K562 (cell line): ENCODE results near the gene NUP62CL. TPM values are rescaled to one million over a fixed set of nuclear protein-coding genes. Genes with fewer than 3 reads are reported as not detected.

Source experiments
- BRD9 ChIP-seq: fragments of 450-650 bp; IDR thresholded peaks from 2 replicates; pipeline ENCODE4 v1.6.1; 2018; ENCODE audit warnings: low read depth; ENCODE audit not compliant: partially characterized antibody
- CBFA2T2 ChIP-seq: fragments of 450-650 bp; conservative IDR thresholded peaks from 2 replicates; pipeline ENCODE4 v1.6.1; 2017; ENCODE audit warnings: mild to moderate bottlenecking
- EHMT2 ChIP-seq: fragments of 450-650 bp; IDR thresholded peaks from 2 replicates; pipeline ENCODE4 v1.6.1; 2018; ENCODE audit warnings: antibody characterized with exemption
- HNRNPL ChIP-seq: fragments of 200-400 bp; formaldehyde crosslinking; IDR thresholded peaks from 2 replicates; pipeline ENCODE4 v1.6.1; 2017; ENCODE audit warnings: low read depth, mild to moderate bottlenecking, low read length
- MAFF ChIP-seq: IDR thresholded peaks from 2 replicates; pipeline ENCODE4 v1.6.1; 2012; ENCODE audit warnings: low read length, improper control_type of control experiment
- MXI1 ChIP-seq: IDR thresholded peaks from 2 replicates; pipeline ENCODE4 v1.6.1; 2011; ENCODE audit warnings: low read depth, mild to moderate bottlenecking, improper control_type of control experiment, low read length
- NFRKB ChIP-seq: fragments of 450-650 bp; IDR thresholded peaks from 2 replicates; pipeline ENCODE4 v1.6.1; 2016; ENCODE audit warnings: low read depth
- SAFB ChIP-seq: fragments of 200-400 bp; formaldehyde crosslinking; IDR thresholded peaks from 2 replicates; pipeline ENCODE4 v1.6.1; 2017; ENCODE audit warnings: low read depth, low read length, borderline replicate concordance
- SIN3B ChIP-seq: fragments of 450-650 bp; IDR thresholded peaks from 2 replicates; pipeline ENCODE4 v1.6.1; 2017; ENCODE audit warnings: low read depth, mild to moderate bottlenecking, moderate library complexity
- SUPT5H ChIP-seq: fragments of 450-650 bp; IDR thresholded peaks from 2 replicates; pipeline ENCODE4 v1.6.1; 2016
- TAF1 ChIP-seq: IDR thresholded peaks from 2 replicates; pipeline ENCODE4 v1.6.1; 2011; ENCODE audit warnings: mild to moderate bottlenecking, low read length, moderate library complexity; ENCODE audit not compliant: insufficient read depth, control insufficient read depth, severe bottlenecking; ENCODE audit errors: extremely low read depth
- TGIF2 ChIP-seq: sonication (generic); formaldehyde crosslinking; IDR thresholded peaks from 2 replicates; pipeline ENCODE4 v1.8.1; 2022; ENCODE audit warnings: mild to moderate bottlenecking, missing genetic modification reagents, moderate library complexity
- ZBED1 ChIP-seq: IDR thresholded peaks from 2 replicates; pipeline ENCODE4 v1.6.1; 2014
- ZFX ChIP-seq: sonication (generic); formaldehyde crosslinking; IDR thresholded peaks from 2 replicates; pipeline ENCODE4 v1.8.0; 2022; ENCODE audit warnings: mild to moderate bottlenecking, missing genetic modification reagents, moderate library complexity
- ZNF583 ChIP-seq: fragments of 250-450 bp; sonication (Bioruptor Pico); IDR thresholded peaks from 2 replicates; pipeline ENCODE4 v1.4.0; 2020
- polyA plus RNA-seq, 8 experiments: library from polyadenylated mRNA; depleted of rRNA in 4 of 8; stranded (reverse) in 5 of 8; unstranded in 3 of 8; fragments of >200 nt; fragmentation: Nextera tagmentation in 2 of 8; fragmentation: Illumina TruSeq in 1 of 8; extraction: Ambion mirVana in 2 of 8; extraction: Trizol in 1 of 8; gene quantifications; 2 replicates each; pipeline versions ENCODE4 v1.2.1 to v1.2.3, GENCODE V29; 2011 to 2014; ENCODE audit warnings: inconsistent platforms in 1 of 8, missing spikeins in 1 of 8
- total RNA-seq, 7 experiments: library from RNA; depleted of rRNA in 6 of 7; stranded (reverse); fragments of >200 nt in 6 of 7; fragmentation: Illumina TruSeq in 2 of 7; extraction: Trizol in 2 of 7; gene quantifications; 2 replicates each; pipeline versions ENCODE4 v1.2.1 to v1.2.3, GENCODE V29; 2011 to 2021; ENCODE audit warnings: low replicate concordance in 1 of 7
- TF ChIP-seq, protein P1 (sequence below): fragments of 200-800 bp; sonication (Bioruptor generic); IDR thresholded peaks from 2 replicates; pipeline ENCODE4 v1.6.1; 2017; ENCODE audit warnings: missing genetic modification characterization, missing compliant biosample characterization
- TF ChIP-seq, protein P2 (sequence below): sonication (generic); formaldehyde crosslinking; IDR thresholded peaks from 2 replicates; pipeline ENCODE4 v1.8.0; 2022; ENCODE audit warnings: mild to moderate bottlenecking, missing genetic modification reagents, borderline replicate concordance
- TF ChIP-seq, protein P3 (sequence below): fragments of 450-650 bp; formaldehyde crosslinking; IDR thresholded peaks from 2 replicates; pipeline ENCODE4 v1.4.0; 2022; ENCODE audit warnings: missing genetic modification characterization
- TF ChIP-seq, protein P4 (sequence below): sonication (generic); IDR thresholded peaks from 2 replicates; pipeline ENCODE4 v1.6.1; 2016
- TF ChIP-seq, protein P5 (sequence below): fragments of 250-450 bp; sonication (Bioruptor Pico); IDR thresholded peaks from 2 replicates; pipeline ENCODE4 v1.9.0; 2021; ENCODE audit warnings: mild to moderate bottlenecking, inconsistent platforms
- TF ChIP-seq, protein P6 (sequence below): sonication (generic); formaldehyde crosslinking; IDR thresholded peaks from 2 replicates; pipeline ENCODE4 v1.8.0; 2022; ENCODE audit warnings: missing genetic modification reagents, mild to moderate bottlenecking, moderate library complexity, borderline replicate concordance

The NUP62CL gene
- total and polyA plus RNA-seq, 9 of the 15 experiments (the other 6 are each of a cell fraction or from before 2014, with no cell fraction given), result 29.7 to 101 (median 42.7) TPM

DNA sequence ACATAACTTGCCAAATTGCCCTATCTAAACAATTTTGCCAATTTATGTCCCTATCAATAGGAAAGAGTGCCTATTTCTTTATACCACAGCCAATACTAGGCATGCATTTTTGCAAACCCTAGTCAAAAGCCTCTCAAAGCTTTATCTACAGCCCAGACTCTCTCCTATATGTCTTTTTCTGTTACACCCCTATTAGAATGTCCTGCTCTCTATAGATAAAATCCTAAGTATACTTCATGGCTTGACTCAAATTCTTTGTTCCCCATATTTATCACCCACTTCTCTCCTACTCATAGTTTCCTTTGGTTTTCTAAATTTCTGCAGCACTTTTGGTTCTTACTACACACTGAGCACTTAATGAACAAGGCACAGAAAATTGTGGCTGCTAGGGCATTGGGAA lies 38.0 kb downstream of the NUP62CL start (continued):
- TF ChIP-seq SAFB, result no peak
- TF ChIP-seq, protein P1, sequence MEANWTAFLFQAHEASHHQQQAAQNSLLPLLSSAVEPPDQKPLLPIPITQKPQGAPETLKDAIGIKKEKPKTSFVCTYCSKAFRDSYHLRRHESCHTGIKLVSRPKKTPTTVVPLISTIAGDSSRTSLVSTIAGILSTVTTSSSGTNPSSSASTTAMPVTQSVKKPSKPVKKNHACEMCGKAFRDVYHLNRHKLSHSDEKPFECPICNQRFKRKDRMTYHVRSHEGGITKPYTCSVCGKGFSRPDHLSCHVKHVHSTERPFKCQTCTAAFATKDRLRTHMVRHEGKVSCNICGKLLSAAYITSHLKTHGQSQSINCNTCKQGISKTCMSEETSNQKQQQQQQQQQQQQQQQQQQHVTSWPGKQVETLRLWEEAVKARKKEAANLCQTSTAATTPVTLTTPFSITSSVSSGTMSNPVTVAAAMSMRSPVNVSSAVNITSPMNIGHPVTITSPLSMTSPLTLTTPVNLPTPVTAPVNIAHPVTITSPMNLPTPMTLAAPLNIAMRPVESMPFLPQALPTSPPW (CRISPR knock-in tag), result no peak
- TF ChIP-seq MXI1, result 0 out of 2 replicates have a peak, but pooled peaks have one; percentile 5
- TF ChIP-seq, protein P2, sequence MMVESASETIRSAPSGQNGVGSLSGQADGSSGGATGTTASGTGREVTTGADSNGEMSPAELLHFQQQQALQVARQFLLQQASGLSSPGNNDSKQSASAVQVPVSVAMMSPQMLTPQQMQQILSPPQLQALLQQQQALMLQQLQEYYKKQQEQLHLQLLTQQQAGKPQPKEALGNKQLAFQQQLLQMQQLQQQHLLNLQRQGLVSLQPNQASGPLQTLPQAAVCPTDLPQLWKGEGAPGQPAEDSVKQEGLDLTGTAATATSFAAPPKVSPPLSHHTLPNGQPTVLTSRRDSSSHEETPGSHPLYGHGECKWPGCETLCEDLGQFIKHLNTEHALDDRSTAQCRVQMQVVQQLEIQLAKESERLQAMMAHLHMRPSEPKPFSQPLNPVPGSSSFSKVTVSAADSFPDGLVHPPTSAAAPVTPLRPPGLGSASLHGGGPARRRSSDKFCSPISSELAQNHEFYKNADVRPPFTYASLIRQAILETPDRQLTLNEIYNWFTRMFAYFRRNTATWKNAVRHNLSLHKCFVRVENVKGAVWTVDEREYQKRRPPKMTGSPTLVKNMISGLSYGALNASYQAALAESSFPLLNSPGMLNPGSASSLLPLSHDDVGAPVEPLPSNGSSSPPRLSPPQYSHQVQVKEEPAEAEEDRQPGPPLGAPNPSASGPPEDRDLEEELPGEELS (CRISPR knock-in tag), result no peak
- TF ChIP-seq, protein P3, sequence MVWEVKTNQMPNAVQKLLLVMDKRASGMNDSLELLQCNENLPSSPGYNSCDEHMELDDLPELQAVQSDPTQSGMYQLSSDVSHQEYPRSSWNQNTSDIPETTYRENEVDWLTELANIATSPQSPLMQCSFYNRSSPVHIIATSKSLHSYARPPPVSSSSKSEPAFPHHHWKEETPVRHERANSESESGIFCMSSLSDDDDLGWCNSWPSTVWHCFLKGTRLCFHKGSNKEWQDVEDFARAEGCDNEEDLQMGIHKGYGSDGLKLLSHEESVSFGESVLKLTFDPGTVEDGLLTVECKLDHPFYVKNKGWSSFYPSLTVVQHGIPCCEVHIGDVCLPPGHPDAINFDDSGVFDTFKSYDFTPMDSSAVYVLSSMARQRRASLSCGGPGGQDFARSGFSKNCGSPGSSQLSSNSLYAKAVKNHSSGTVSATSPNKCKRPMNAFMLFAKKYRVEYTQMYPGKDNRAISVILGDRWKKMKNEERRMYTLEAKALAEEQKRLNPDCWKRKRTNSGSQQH (CRISPR knock-in tag), result no peak
- 0 out of 2 replicates have a peak, but pooled peaks have one; percentile 14 for TF ChIP-seq EHMT2
- TF ChIP-seq, protein P4, sequence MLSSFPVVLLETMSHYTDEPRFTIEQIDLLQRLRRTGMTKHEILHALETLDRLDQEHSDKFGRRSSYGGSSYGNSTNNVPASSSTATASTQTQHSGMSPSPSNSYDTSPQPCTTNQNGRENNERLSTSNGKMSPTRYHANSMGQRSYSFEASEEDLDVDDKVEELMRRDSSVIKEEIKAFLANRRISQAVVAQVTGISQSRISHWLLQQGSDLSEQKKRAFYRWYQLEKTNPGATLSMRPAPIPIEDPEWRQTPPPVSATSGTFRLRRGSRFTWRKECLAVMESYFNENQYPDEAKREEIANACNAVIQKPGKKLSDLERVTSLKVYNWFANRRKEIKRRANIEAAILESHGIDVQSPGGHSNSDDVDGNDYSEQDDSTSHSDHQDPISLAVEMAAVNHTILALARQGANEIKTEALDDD, result no peak
- TF ChIP-seq, protein P5, sequence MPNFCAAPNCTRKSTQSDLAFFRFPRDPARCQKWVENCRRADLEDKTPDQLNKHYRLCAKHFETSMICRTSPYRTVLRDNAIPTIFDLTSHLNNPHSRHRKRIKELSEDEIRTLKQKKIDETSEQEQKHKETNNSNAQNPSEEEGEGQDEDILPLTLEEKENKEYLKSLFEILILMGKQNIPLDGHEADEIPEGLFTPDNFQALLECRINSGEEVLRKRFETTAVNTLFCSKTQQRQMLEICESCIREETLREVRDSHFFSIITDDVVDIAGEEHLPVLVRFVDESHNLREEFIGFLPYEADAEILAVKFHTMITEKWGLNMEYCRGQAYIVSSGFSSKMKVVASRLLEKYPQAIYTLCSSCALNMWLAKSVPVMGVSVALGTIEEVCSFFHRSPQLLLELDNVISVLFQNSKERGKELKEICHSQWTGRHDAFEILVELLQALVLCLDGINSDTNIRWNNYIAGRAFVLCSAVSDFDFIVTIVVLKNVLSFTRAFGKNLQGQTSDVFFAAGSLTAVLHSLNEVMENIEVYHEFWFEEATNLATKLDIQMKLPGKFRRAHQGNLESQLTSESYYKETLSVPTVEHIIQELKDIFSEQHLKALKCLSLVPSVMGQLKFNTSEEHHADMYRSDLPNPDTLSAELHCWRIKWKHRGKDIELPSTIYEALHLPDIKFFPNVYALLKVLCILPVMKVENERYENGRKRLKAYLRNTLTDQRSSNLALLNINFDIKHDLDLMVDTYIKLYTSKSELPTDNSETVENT (CRISPR knock-in tag), result no peak
- no peak for TF ChIP-seq MAFF
- TF ChIP-seq CBFA2T2, result peak; percentile 67
- TF ChIP-seq TAF1, result no peak
- TF ChIP-seq, protein P6, sequence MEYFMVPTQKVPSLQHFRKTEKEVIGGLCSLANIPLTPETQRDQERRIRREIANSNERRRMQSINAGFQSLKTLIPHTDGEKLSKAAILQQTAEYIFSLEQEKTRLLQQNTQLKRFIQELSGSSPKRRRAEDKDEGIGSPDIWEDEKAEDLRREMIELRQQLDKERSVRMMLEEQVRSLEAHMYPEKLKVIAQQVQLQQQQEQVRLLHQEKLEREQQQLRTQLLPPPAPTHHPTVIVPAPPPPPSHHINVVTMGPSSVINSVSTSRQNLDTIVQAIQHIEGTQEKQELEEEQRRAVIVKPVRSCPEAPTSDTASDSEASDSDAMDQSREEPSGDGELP (CRISPR knock-in tag), result no peak
- TF ChIP-seq ZFX (CRISPR knock-in tag), result no peak
- no peak for TF ChIP-seq SIN3B
- TF ChIP-seq ZNF583 (CRISPR knock-in tag), result no peak
- TF ChIP-seq ZBED1, result no peak
- no peak for TF ChIP-seq BRD9
- TF ChIP-seq HNRNPL, result no peak
- no peak for TF ChIP-seq NFRKB
- TF ChIP-seq TGIF2, result no peak
- no peak for TF ChIP-seq SUPT5H
